Measurements from ENCODE around the gene LSAMP. TPM values are rescaled to one million over a fixed set of nuclear protein-coding genes. Genes with fewer than 3 reads are reported as not detected.
"Not testable (repeated sequence)": the region's sequence is repeated elsewhere in the genome, so short reads cannot be mapped to it uniquely, and the experiment has no call there.

LSAMP gene
- total RNA-seq, 1 experiment from 2014 or later, result 10.1 TPM

- Histone ChIP-seq H3K9me3 (ENCODE audit: low read depth, low read length, poor library complexity, severe bottlenecking) (no peaks in the 10 kb centered on the region), H3K4me1 (ENCODE audit: insufficient read depth, low read length, poor library complexity, severe bottlenecking) (peaks cover 29% of the 10 kb centered on the region), H3K27ac (ENCODE audit: low read depth, low read length, poor library complexity, severe bottlenecking) (no peak overlapping the region), H3K36me3 (ENCODE audit: insufficient read depth, low read length, poor library complexity, severe bottlenecking) (no peaks in the 10 kb centered on the region), H3K27me3 (replicated peaks; ENCODE audit: insufficient read depth, low read depth, low read length, poor library complexity) (no peaks in the 10 kb centered on the region), H3K4me3 (ENCODE audit: low read depth, low read length, poor library complexity, severe bottlenecking) (no peak overlapping the region)
- intact Hi-C loops (cut with micrococcal nuclease; ENCODE audit: unreplicated experiment), result no loop called here
- CTCF ChIA-PET, result interaction anchor here (0.9 kb wide), 1 partner anchor 11 kb away, joined by 4 read pairs; no protein-coding TSS in a partner anchor
- no TSS peak for BruUV-seq (replicated peaks)
- TF ChIP-seq EZH2 (IDR thresholded peaks at IDR 0.05; ENCODE audit: borderline replicate concordance, low read depth, low read length, poor library complexity, severe bottlenecking), result no peak
- TF ChIP-seq CTCF (conservative IDR thresholded peaks at IDR 0.05; ENCODE audit: low read depth, low read length), result no peak
- POLR2A ChIA-PET (ENCODE audit: low non-redundant PET), result no interaction called here
- DNase-seq (ENCODE audit: low spot score), result no peak
Measured at GRCh38 chr3:115804200-115804599, 641.1 kb downstream of the LSAMP start.

GRCh38 chr3:115803661-115804060 is 641.6 kb downstream of the LSAMP start:
- CTCF ChIA-PET, result interaction anchor here (0.9 kb wide), 1 partner anchor 11 kb away, joined by 4 read pairs; no protein-coding TSS in a partner anchor
- Histone ChIP-seq H3K9me3 (ENCODE audit: low read depth, low read length, poor library complexity, severe bottlenecking) (no peaks in the 10 kb centered on the region), H3K4me3 (ENCODE audit: low read depth, low read length, poor library complexity, severe bottlenecking) (no peak overlapping the region), H3K4me1 (ENCODE audit: insufficient read depth, low read length, poor library complexity, severe bottlenecking) (peaks cover 23% of the 10 kb centered on the region), H3K27ac (ENCODE audit: low read depth, low read length, poor library complexity, severe bottlenecking) (no peak overlapping the region), H3K36me3 (ENCODE audit: insufficient read depth, low read length, poor library complexity, severe bottlenecking) (no peaks in the 10 kb centered on the region), H3K27me3 (replicated peaks; ENCODE audit: insufficient read depth, low read depth, low read length, poor library complexity) (no peaks in the 10 kb centered on the region)
- POLR2A ChIA-PET (ENCODE audit: low non-redundant PET), result no interaction called here
- no peak for DNase-seq (ENCODE audit: low spot score)
- no TSS peak for BruUV-seq (replicated peaks)
- TF ChIP-seq EZH2 (IDR thresholded peaks at IDR 0.05; ENCODE audit: borderline replicate concordance, low read depth, low read length, poor library complexity, severe bottlenecking), result no peak
- TF ChIP-seq CTCF (conservative IDR thresholded peaks at IDR 0.05; ENCODE audit: low read depth, low read length), result no peak
- intact Hi-C loops (cut with micrococcal nuclease; ENCODE audit: unreplicated experiment), result no loop called here

GRCh38 chr3:115800489-115801075 is 644.7 kb downstream of the LSAMP start:
- BruUV-seq (replicated peaks), result no TSS peak
- DNase-seq (ENCODE audit: low spot score), result no peak
- Histone ChIP-seq H3K36me3 (ENCODE audit: insufficient read depth, low read length, poor library complexity, severe bottlenecking) (no peaks in the 10 kb centered on the region), H3K9me3 (ENCODE audit: low read depth, low read length, poor library complexity, severe bottlenecking) (no peaks in the 10 kb centered on the region), H3K27me3 (replicated peaks; ENCODE audit: insufficient read depth, low read depth, low read length, poor library complexity) (no peaks in the 10 kb centered on the region), H3K4me1 (ENCODE audit: insufficient read depth, low read length, poor library complexity, severe bottlenecking) (peaks cover 11% of the 10 kb centered on the region), H3K4me3 (ENCODE audit: low read depth, low read length, poor library complexity, severe bottlenecking) (no peak overlapping the region), H3K27ac (ENCODE audit: low read depth, low read length, poor library complexity, severe bottlenecking) (no peak overlapping the region)
- POLR2A ChIA-PET (ENCODE audit: low non-redundant PET), result no interaction called here
- TF ChIP-seq CTCF (conservative IDR thresholded peaks at IDR 0.05; ENCODE audit: low read depth, low read length) (no peak), EZH2 (IDR thresholded peaks at IDR 0.05; ENCODE audit: borderline replicate concordance, low read depth, low read length, poor library complexity, severe bottlenecking) (no peak)
- intact Hi-C loops (cut with micrococcal nuclease; ENCODE audit: unreplicated experiment), result no loop called here
- CTCF ChIA-PET, result no interaction called here

- H3K4me3 ChIP-seq (ENCODE audit: low read depth, low read length, poor library complexity, severe bottlenecking); H3K27me3 ChIP-seq (replicated peaks; ENCODE audit: insufficient read depth, low read depth, low read length, poor library complexity); BruUV-seq (replicated peaks); H3K27ac ChIP-seq (ENCODE audit: low read depth, low read length, poor library complexity, severe bottlenecking); CTCF ChIA-PET; POLR2A ChIA-PET (ENCODE audit: low non-redundant PET); DNase-seq (ENCODE audit: low spot score); H3K9me3 ChIP-seq (ENCODE audit: low read depth, low read length, poor library complexity, severe bottlenecking); H3K4me1 ChIP-seq (ENCODE audit: insufficient read depth, low read length, poor library complexity, severe bottlenecking); intact Hi-C loops (cut with micrococcal nuclease; ENCODE audit: unreplicated experiment); H3K36me3 ChIP-seq (ENCODE audit: insufficient read depth, low read length, poor library complexity, severe bottlenecking): not testable (repeated sequence)
Measured at GRCh38 chr3:115800065-115800464, 645.2 kb downstream of the LSAMP start.

Data from A673 (cell line).